Heart right ventricle (tissue), 16 donors: Measurements from ENCODE around the gene LAMP5. TPM values are rescaled to one million over a fixed set of nuclear protein-coding genes. Genes with fewer than 3 reads are reported as not detected.

Experiments
- ATAC-seq, 8 donors: fragments of 200-7000 bp; cut with Tn5 transposase; one replicate each; pipeline ENCODE4 v1.9.1; 2020; ENCODE audit warnings: mild to moderate bottlenecking in 8 of 8, moderate library complexity in 8 of 8, moderate number of reproducible peaks in 1 of 8
- DNase-seq, 2 donors: peaks; one replicate each; pipeline ENCODE4 v3.0.0-alpha.2; 2020
- H3K27ac ChIP-seq, 10 donors: fragments of 200-600 bp; sonication (generic) in 2 of 10; one replicate each; pipeline versions ENCODE4 v1.5.0 to v1.8.0; 2020 to 2022; ENCODE audit warnings: mild to moderate bottlenecking in 3 of 10
- H3K27me3 ChIP-seq, 7 donors: fragments of 200-600 bp; one replicate each; pipeline ENCODE4 v1.8.0; 2021 to 2022; ENCODE audit warnings: mild to moderate bottlenecking in 2 of 7
- H3K36me3 ChIP-seq, 9 donors: fragments of 200-600 bp; sonication (generic) in 1 of 9; one replicate each; pipeline versions ENCODE4 v1.5.0 to v1.8.0; 2020 to 2022; ENCODE audit warnings: mild to moderate bottlenecking in 2 of 9
- H3K4me1 ChIP-seq, 9 donors: fragments of 200-600 bp; sonication (generic) in 1 of 9; one replicate each; pipeline versions ENCODE4 v1.5.0 to v1.8.0; 2020 to 2022; ENCODE audit warnings: mild to moderate bottlenecking in 4 of 9
- H3K4me3 ChIP-seq, 10 donors: fragments of 200-600 bp; sonication (generic) in 2 of 10; one replicate each; pipeline versions ENCODE4 v1.5.0 to v1.8.0; 2020 to 2022; ENCODE audit warnings: mild to moderate bottlenecking in 7 of 10, moderate library complexity in 2 of 10
- H3K9me3 ChIP-seq, 11 donors: fragments of 200-600 bp in 10 of 11; sonication (generic) in 2 of 11; one replicate each; pipeline versions ENCODE4 v1.5.0 to v1.8.0; 2013 to 2022; ENCODE audit warnings: mild to moderate bottlenecking in 2 of 11, control low read depth in 1 of 11, moderate library complexity in 1 of 11
- WGBS, 2 donors: extraction: QIAGEN DNeasy Blood & Tissue Kit; methylation state at CpG; one replicate each; pipeline ENCODE4 v1.1.7; 2013; ENCODE audit warnings: inconsistent platforms in 1 of 2; 5-methylcytosine and 5-hydroxymethylcytosine counted together
- intact Hi-C, 10 donors: fragments of 100-400 bp; cut with DNase I; formaldehyde crosslinking; loops; one replicate each; pipeline versions ENCODE4 v1.11.1 to v1.14.2; 2022
- polyA plus RNA-seq, 2 donors: library from polyadenylated mRNA; stranded (reverse); fragments of 200-250 nt; gene quantifications; one replicate each; pipeline ENCODE4 v1.2.3, GENCODE V29; 2013
- total RNA-seq, 10 donors: library from RNA; stranded (reverse); fragmentation: NEBNext Ultra II Directional in 3 of 10; extraction: Animal tissue kit (Norgen Biotek cat#: 25700) in 3 of 10; gene quantifications; one replicate each; pipeline versions ENCODE4 v1.2.1 to v1.2.4, GENCODE V29; 2021 to 2023
- TF ChIP-seq, protein P1 (sequence below), 9 donors: fragments of 200-600 bp; sonication (generic) in 2 of 9; IDR thresholded peaks; one replicate each; pipeline versions ENCODE4 v1.5.0 to v1.8.0; 2021 to 2022; ENCODE audit warnings: antibody characterized with exemption in 9 of 9, mild to moderate bottlenecking in 5 of 9, moderate library complexity in 1 of 9
- donor health status: Arrhythmogenic right ventricular cardiomyopathy.
- donor health status: ischemic (EF 13 %, LVEDD 7.1; RV severe dilation, severe dysfunction).
- donor health status: healthy with polysubstance abuse.
- donor health status: DM: no; HTN: yes; CAD: no.
- donor health status: DM: no; HTN: no; CAD: no.
- donor health status: ischemic (EF 25% LVEDD 6.9; RV normal size, moderate dysfunction).
- donor health status: ischemic (EF 25% LVEDD 5.7; RV mildly dilated, moderate dysfunction).
- donor health status: healthy.
- donor health status: DM: yes; HTN: yes; CAD: no.
- donor health status: Ischemic cardiomyopathy.
- donor health status: ischemic (EF 35%, LVEDD 5.7; RV mildly dilated, moderate dysfunction).
- donor health status: nonischemic (EF 11% LVEDD 7.7; RV severe dilation, severe dysfunction).
- donor health status: DM: yes; HTN: yes; CAD: no.
- donor health status: PGD.
- donor health status: ischemic (EF 29% LVEDD 5.4; RV normal size, mild dysfunction).
- donor health status: nonischemic (EF 23%, LVEDD 6.1; RV moderate dilation, normal function).

Gene LAMP5
- total and polyA plus RNA-seq, 12 donors: 0.04 to 0.16 (median 0.11) TPM; not detected in 7

GRCh38 chr20:9555781-9556180 lies 41.4 kb downstream of the LAMP5 start:
- TF ChIP-seq, protein P1, sequence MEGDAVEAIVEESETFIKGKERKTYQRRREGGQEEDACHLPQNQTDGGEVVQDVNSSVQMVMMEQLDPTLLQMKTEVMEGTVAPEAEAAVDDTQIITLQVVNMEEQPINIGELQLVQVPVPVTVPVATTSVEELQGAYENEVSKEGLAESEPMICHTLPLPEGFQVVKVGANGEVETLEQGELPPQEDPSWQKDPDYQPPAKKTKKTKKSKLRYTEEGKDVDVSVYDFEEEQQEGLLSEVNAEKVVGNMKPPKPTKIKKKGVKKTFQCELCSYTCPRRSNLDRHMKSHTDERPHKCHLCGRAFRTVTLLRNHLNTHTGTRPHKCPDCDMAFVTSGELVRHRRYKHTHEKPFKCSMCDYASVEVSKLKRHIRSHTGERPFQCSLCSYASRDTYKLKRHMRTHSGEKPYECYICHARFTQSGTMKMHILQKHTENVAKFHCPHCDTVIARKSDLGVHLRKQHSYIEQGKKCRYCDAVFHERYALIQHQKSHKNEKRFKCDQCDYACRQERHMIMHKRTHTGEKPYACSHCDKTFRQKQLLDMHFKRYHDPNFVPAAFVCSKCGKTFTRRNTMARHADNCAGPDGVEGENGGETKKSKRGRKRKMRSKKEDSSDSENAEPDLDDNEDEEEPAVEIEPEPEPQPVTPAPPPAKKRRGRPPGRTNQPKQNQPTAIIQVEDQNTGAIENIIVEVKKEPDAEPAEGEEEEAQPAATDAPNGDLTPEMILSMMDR (IDR thresholded peaks at IDR 0.05): no peak
- Histone ChIP-seq H3K27me3 (peaks cover 0 to 28% (median 10%) of the 10 kb centered on the region in 7 donors), H3K9me3 (peaks cover 0 to 6% (median 0%) of the 10 kb centered on the region in 11 donors), H3K4me1 (no peaks in the 10 kb centered on the region), H3K36me3 (no peaks in the 10 kb centered on the region), H3K27ac (no peak overlapping the region), H3K4me3 (no peak overlapping the region)
- DNase-seq (no peak), ATAC-seq (no peak)
- WGBS, 2 donors: 80 to 81% methylated on average over 2 of the region's 2 CpGs
- intact Hi-C loops: no loop called here

GRCh38 chr20:9557411-9557810 lies 43.0 kb downstream of the LAMP5 start:
- H3K4me3 ChIP-seq: no peak overlapping the region
- H3K27me3 ChIP-seq: peaks cover 0 to 40% (median 11%) of the 10 kb centered on the region in 7 donors

DNA sequence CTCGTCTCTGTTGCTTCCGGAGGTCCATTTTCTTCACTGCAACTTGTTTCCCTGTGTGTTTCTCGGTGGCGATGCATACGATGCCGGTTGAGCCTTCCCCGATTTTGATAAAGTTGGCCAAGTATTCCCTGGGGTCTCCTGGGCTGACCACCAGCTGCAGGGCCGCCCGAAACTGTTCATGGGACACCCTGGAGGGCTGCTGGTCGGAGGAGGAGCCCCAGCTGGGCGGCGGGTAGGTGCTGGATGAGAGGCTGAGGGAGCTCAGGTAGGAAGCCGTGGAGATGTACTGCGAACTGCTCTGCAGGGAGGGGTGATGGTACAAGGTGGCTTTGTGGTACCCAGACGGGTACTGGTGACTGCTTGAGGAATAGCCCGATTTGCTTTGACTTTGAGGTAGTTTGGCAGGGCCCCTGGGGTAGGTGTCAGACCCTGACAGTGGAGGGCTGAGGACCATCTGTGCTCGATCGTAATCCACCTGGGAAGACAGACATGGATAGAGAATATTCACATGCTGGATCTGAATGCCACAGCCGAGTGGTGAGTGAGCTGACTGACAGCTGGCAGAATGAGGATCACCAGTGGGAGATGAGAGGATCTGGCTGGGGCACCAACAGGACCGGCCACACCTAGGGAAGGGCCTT lies 51.6 kb downstream of the LAMP5 start:
- 85% methylated on average over 20 of the region's 20 CpGs for WGBS, 2 donors

More at GRCh38 chr20:9557411-9557810, 43.0 kb downstream of the LAMP5 start:
- Histone ChIP-seq H3K4me1 (no peaks in the 10 kb centered on the region), H3K27ac (no peak overlapping the region), H3K36me3 (no peaks in the 10 kb centered on the region), H3K9me3 (peaks cover 0 to 6% (median 0%) of the 10 kb centered on the region in 11 donors)
- TF ChIP-seq, protein P1 (IDR thresholded peaks at IDR 0.05): no peak
- ATAC-seq: no peak
- DNase-seq: no peak
- WGBS, 2 donors: 88 to 90% methylated on average over 4 of the region's 4 CpGs
- intact Hi-C loops: no loop called here

GRCh38 chr20:9566977-9567376 lies 52.6 kb downstream of the LAMP5 start:
- Histone ChIP-seq H3K9me3 (no peaks in the 10 kb centered on the region), H3K36me3 (no peaks in the 10 kb centered on the region), H3K27ac (no peak overlapping the region), H3K27me3 (peaks cover 0 to 41% (median 11%) of the 10 kb centered on the region in 7 donors), H3K4me1 (no peaks in the 10 kb centered on the region), H3K4me3 (no peak overlapping the region)
- intact Hi-C loops: no loop called here
- no peak for DNase-seq
- 78 to 87% methylated on average over 1 of the region's 1 CpG for WGBS, 2 donors
- TF ChIP-seq, protein P1 (IDR thresholded peaks at IDR 0.05): no peak
- ATAC-seq: no peak

More for the DNA sequence above, 51.6 kb downstream of the LAMP5 start:
- TF ChIP-seq, protein P1 (IDR thresholded peaks at IDR 0.05): no peak
- Histone ChIP-seq H3K4me1 (no peaks in the 10 kb centered on the region), H3K27ac (no peak overlapping the region), H3K27me3 (peaks cover 0 to 41% (median 6%) of the 10 kb centered on the region in 7 donors), H3K4me3 (no peak overlapping the region), H3K36me3 (no peaks in the 10 kb centered on the region), H3K9me3 (no peaks in the 10 kb centered on the region)
- intact Hi-C loops: no loop called here
- DNase-seq: no peak
- ATAC-seq: no peak
